ENCODE data around the gene SPHK2.

DNA sequence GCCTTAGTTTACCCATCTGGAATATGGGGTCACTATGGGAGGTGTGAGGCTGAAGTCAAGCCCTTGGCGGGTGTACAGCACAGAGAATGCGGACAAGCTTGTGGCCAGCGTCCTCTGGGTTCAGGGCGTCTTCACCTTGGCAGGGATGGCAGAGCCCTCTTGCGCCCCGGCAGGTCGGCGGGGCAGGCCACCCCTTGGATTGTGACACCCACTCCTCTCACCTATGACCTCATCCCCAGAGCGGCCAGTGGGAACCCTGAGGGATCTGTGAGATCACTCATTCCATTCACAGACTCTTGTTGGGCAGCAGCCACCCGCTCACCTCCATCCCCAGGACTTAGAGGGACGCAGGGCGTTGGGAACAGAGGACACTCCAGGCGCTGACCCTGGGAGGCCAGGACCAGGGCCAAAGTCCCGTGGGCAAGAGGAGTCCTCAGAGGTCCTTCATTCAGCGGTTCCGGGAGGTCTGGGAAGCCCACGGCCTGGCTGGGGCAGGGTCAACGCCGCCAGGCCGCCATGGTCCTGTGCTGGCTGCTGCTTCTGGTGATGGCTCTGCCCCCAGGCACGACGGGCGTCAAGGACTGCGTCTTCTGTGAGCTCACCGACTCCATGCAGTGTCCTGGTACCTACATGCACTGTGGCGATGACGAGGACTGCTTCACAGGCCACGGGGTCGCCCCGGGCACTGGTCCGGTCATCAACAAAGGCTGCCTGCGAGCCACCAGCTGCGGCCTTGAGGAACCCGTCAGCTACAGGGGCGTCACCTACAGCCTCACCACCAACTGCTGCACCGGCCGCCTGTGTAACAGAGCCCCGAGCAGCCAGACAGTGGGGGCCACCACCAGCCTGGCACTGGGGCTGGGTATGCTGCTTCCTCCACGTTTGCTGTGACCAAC lies 12.6 kb upstream of the SPHK2 start, which contains the start of gene SPACA4:
- no peak for TF ChIP-seq RCOR1 (IDR thresholded peaks at IDR 0.05; ENCODE audit: low read length)
- TF ChIP-seq, protein P1, sequence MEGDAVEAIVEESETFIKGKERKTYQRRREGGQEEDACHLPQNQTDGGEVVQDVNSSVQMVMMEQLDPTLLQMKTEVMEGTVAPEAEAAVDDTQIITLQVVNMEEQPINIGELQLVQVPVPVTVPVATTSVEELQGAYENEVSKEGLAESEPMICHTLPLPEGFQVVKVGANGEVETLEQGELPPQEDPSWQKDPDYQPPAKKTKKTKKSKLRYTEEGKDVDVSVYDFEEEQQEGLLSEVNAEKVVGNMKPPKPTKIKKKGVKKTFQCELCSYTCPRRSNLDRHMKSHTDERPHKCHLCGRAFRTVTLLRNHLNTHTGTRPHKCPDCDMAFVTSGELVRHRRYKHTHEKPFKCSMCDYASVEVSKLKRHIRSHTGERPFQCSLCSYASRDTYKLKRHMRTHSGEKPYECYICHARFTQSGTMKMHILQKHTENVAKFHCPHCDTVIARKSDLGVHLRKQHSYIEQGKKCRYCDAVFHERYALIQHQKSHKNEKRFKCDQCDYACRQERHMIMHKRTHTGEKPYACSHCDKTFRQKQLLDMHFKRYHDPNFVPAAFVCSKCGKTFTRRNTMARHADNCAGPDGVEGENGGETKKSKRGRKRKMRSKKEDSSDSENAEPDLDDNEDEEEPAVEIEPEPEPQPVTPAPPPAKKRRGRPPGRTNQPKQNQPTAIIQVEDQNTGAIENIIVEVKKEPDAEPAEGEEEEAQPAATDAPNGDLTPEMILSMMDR (IDR thresholded peaks at IDR 0.05): no peak
- TF ChIP-seq YY1 (IDR thresholded peaks at IDR 0.05; ENCODE audit: low read depth): no peak
- TF ChIP-seq, protein P2, sequence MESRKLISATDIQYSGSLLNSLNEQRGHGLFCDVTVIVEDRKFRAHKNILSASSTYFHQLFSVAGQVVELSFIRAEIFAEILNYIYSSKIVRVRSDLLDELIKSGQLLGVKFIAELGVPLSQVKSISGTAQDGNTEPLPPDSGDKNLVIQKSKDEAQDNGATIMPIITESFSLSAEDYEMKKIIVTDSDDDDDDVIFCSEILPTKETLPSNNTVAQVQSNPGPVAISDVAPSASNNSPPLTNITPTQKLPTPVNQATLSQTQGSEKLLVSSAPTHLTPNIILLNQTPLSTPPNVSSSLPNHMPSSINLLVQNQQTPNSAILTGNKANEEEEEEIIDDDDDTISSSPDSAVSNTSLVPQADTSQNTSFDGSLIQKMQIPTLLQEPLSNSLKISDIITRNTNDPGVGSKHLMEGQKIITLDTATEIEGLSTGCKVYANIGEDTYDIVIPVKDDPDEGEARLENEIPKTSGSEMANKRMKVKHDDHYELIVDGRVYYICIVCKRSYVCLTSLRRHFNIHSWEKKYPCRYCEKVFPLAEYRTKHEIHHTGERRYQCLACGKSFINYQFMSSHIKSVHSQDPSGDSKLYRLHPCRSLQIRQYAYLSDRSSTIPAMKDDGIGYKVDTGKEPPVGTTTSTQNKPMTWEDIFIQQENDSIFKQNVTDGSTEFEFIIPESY (IDR thresholded peaks at IDR 0.05; ENCODE audit: borderline replicate concordance, low read depth): no peak
- no peak for TF ChIP-seq JUND (IDR thresholded peaks at IDR 0.05)
- no peak for TF ChIP-seq POLR2AphosphoS5 (IDR thresholded peaks at IDR 0.05; ENCODE audit: low read depth, low read length)
- TF ChIP-seq, protein P3, sequence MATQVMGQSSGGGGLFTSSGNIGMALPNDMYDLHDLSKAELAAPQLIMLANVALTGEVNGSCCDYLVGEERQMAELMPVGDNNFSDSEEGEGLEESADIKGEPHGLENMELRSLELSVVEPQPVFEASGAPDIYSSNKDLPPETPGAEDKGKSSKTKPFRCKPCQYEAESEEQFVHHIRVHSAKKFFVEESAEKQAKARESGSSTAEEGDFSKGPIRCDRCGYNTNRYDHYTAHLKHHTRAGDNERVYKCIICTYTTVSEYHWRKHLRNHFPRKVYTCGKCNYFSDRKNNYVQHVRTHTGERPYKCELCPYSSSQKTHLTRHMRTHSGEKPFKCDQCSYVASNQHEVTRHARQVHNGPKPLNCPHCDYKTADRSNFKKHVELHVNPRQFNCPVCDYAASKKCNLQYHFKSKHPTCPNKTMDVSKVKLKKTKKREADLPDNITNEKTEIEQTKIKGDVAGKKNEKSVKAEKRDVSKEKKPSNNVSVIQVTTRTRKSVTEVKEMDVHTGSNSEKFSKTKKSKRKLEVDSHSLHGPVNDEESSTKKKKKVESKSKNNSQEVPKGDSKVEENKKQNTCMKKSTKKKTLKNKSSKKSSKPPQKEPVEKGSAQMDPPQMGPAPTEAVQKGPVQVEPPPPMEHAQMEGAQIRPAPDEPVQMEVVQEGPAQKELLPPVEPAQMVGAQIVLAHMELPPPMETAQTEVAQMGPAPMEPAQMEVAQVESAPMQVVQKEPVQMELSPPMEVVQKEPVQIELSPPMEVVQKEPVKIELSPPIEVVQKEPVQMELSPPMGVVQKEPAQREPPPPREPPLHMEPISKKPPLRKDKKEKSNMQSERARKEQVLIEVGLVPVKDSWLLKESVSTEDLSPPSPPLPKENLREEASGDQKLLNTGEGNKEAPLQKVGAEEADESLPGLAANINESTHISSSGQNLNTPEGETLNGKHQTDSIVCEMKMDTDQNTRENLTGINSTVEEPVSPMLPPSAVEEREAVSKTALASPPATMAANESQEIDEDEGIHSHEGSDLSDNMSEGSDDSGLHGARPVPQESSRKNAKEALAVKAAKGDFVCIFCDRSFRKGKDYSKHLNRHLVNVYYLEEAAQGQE (IDR thresholded peaks at IDR 0.05; ENCODE audit: low read depth, low read length): no peak
- no peak for TF ChIP-seq GABPA (IDR thresholded peaks at IDR 0.05; ENCODE audit: low read depth)

Measured in SK-N-SH (cell line).